Esophagus muscularis mucosa (tissue), 4 donors: Measurements from ENCODE around the gene HTT. TPM values are rescaled to one million over a fixed set of nuclear protein-coding genes. Genes with fewer than 3 reads are reported as not detected.

Experiments used
- DNase-seq: peaks from one replicate; pipeline ENCODE4 v3.0.0-alpha.2; 2017; ENCODE audit errors: extremely low spot score
- H3K27ac ChIP-seq, 4 donors: fragments of 200-600 bp; sonication (generic); replicated peaks in 1 of 4; 1 replicate in 3 of 4; 2 replicates in 1 of 4; pipeline ENCODE4 v1.5.1; 2016 to 2019; ENCODE audit warnings: mild to moderate bottlenecking in 1 of 4
- H3K27me3 ChIP-seq, 4 donors: fragments of 200-600 bp; sonication (generic); one replicate each; pipeline versions ENCODE4 v1.5.1 to v1.6.0; 2016 to 2019
- H3K36me3 ChIP-seq, 4 donors: fragments of 200-600 bp; sonication (generic); one replicate each; pipeline ENCODE4 v1.5.1; 2016 to 2019
- H3K4me1 ChIP-seq, 4 donors: fragments of 200-600 bp; sonication (generic); one replicate each; pipeline ENCODE4 v1.5.1; 2016 to 2019
- H3K4me3 ChIP-seq, 4 donors: fragments of 200-600 bp; sonication (generic); 1 replicate in 2 of 4; 2 replicates in 2 of 4; pipeline ENCODE4 v1.5.1; 2016 to 2019; ENCODE audit warnings: mild to moderate bottlenecking in 4 of 4, moderate library complexity in 1 of 4
- H3K9me3 ChIP-seq, 4 donors: fragments of 200-600 bp; sonication (generic); 1 replicate in 3 of 4; 2 replicates in 1 of 4; pipeline ENCODE4 v1.5.1; 2016 to 2019
- EP300 ChIP-seq: sonication (generic); formaldehyde crosslinking; IDR thresholded peaks from one replicate; pipeline ENCODE4 v1.6.1; 2017; ENCODE audit warnings: antibody characterized with exemption
- POLR2A ChIP-seq: fragments of 450-650 bp; IDR thresholded peaks from one replicate; pipeline ENCODE4 v1.6.1; 2017; ENCODE audit warnings: antibody characterized with exemption, moderate library complexity, mild to moderate bottlenecking, low read depth
- POLR2AphosphoS5 ChIP-seq, 2 donors: sonication (generic); formaldehyde crosslinking; IDR thresholded peaks; one replicate each; pipeline ENCODE4 v1.6.1; 2017; ENCODE audit warnings: antibody characterized with exemption in 2 of 2
- WGBS: methylation state at CpG from one replicate; pipeline ENCODE4 v1.1.5; 2018; 5-methylcytosine and 5-hydroxymethylcytosine counted together
- intact Hi-C: fragments of 100-400 bp; cut with DNase I; formaldehyde crosslinking; loops from one replicate; pipeline ENCODE4 v1.15.1; 2023
- total RNA-seq, 4 donors: library from RNA; depleted of rRNA; stranded (reverse); fragments of >200 nt; gene quantifications; one replicate each; pipeline versions ENCODE4 v1.1.0 to v1.2.1, GENCODE V29; 2016
- TF ChIP-seq, protein P1 (sequence below), 3 experiments: fragments of 200-600 bp in 2 of 3; fragments of 450-650 bp in 1 of 3; sonication (generic) in 2 of 3; IDR thresholded peaks; one replicate each; pipeline ENCODE4 v1.5.1; 2017 to 2019; ENCODE audit warnings: antibody characterized with exemption in 3 of 3, mild to moderate bottlenecking in 2 of 3, moderate library complexity in 1 of 3

HTT gene
- total RNA-seq, 4 donors from 2014 or later, result 30.2 to 65.7 (median 49.3) TPM

DNA sequence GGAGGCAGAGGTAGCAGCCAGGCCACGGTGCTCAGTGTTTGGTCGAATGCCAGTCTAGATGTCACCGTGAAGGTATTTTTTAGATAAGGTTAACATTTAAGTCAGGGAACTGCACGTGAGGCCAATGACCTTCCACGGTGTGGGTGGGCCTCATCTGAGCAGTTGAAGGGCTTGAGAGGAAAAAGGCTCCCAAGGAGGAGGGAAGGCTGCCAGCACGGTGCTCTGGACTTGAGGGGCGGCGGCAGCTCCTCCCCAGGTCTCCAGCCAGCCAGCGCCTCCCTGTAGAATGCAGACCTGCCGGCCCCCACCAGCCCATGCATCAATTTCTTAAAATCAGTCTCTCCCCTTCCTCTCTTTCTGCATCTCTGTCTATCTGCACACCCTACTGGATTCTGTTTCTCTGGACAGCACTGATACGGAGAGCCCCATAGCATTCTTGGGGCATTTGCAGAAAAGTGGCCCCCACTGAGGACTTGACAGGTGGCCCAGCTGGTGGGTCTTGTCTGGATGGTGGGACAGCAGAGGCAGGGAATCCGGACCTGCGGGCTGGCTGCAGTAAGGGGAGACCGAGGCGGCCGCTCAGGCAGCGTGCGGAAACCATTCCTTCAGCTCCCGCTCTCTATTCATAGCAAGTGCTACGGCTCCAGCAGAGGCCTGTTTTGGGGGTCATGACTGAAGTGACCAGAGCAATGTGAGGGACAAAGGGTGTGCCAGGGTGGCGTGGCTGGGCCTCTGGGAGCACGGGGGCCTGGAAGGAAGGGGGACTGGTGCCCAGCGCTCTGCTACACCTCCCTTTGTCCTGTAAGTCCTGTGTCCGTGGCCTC, 210.5 kb downstream of the HTT start:
- no peak for DNase-seq

GRCh38 chr4:3285558-3286334, 211.3 kb downstream of the HTT start:
- 75% methylated on average over 11 of the region's 38 CpGs for WGBS
- H3K4me3 ChIP-seq, result no peak overlapping the region
- TF ChIP-seq EP300 (no peak), POLR2A (no peak), POLR2AphosphoS5 (IDR thresholded peaks at IDR 0.05) (no peak)
- TF ChIP-seq, protein P1, sequence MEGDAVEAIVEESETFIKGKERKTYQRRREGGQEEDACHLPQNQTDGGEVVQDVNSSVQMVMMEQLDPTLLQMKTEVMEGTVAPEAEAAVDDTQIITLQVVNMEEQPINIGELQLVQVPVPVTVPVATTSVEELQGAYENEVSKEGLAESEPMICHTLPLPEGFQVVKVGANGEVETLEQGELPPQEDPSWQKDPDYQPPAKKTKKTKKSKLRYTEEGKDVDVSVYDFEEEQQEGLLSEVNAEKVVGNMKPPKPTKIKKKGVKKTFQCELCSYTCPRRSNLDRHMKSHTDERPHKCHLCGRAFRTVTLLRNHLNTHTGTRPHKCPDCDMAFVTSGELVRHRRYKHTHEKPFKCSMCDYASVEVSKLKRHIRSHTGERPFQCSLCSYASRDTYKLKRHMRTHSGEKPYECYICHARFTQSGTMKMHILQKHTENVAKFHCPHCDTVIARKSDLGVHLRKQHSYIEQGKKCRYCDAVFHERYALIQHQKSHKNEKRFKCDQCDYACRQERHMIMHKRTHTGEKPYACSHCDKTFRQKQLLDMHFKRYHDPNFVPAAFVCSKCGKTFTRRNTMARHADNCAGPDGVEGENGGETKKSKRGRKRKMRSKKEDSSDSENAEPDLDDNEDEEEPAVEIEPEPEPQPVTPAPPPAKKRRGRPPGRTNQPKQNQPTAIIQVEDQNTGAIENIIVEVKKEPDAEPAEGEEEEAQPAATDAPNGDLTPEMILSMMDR (IDR thresholded peaks at IDR 0.05), result no peak
- no peak for DNase-seq
- peaks cover 11 to 35% (median 30%) of the 10 kb centered on the region in 4 donors for H3K4me1 ChIP-seq
- no peaks in the 10 kb centered on the region for H3K36me3 ChIP-seq
- intact Hi-C loops, result no loop called here
- H3K9me3 ChIP-seq, result peaks cover 0 to 4% (median 0%) of the 10 kb centered on the region in 4 donors
- H3K27me3 ChIP-seq, result peaks cover 0 to 31% (median 3%) of the 10 kb centered on the region in 4 donors
- no peak overlapping the region for H3K27ac ChIP-seq

More for the DNA sequence above, 210.5 kb downstream of the HTT start:
- Histone ChIP-seq H3K36me3 (no peaks in the 10 kb centered on the region), H3K4me3 (no peak overlapping the region), H3K27me3 (peaks cover 0 to 31% (median 3%) of the 10 kb centered on the region in 4 donors), H3K4me1 (peaks cover 11 to 30% (median 26%) of the 10 kb centered on the region in 4 donors), H3K9me3 (peaks cover 0 to 4% (median 0%) of the 10 kb centered on the region in 4 donors), H3K27ac (no peak overlapping the region)
- TF ChIP-seq, protein P1 (IDR thresholded peaks at IDR 0.05), result no peak
- no peak for TF ChIP-seq POLR2A
- TF ChIP-seq POLR2AphosphoS5 (IDR thresholded peaks at IDR 0.05), result no peak
- TF ChIP-seq EP300, result no peak
- 86% methylated on average over 21 of the region's 24 CpGs for WGBS
- intact Hi-C loops, result no loop called here

GRCh38 chr4:3286335-3287175, 212.1 kb downstream of the HTT start:
- 79% methylated on average over 17 of the region's 32 CpGs for WGBS
- intact Hi-C loops, result no loop called here
- no peak overlapping the region for H3K4me3 ChIP-seq
- H3K27me3 ChIP-seq, result peaks cover 0 to 31% (median 3%) of the 10 kb centered on the region in 4 donors
- TF ChIP-seq POLR2AphosphoS5 (IDR thresholded peaks at IDR 0.05), result no peak
- no peak for TF ChIP-seq EP300
- TF ChIP-seq, protein P1 (IDR thresholded peaks at IDR 0.05), result no peak
- no peak for TF ChIP-seq POLR2A
- no peak overlapping the region for H3K27ac ChIP-seq
- H3K9me3 ChIP-seq, result peaks cover 0 to 4% (median 0%) of the 10 kb centered on the region in 4 donors
- H3K4me1 ChIP-seq, result peaks cover 18 to 43% (median 38%) of the 10 kb centered on the region in 4 donors
- no peak for DNase-seq
- H3K36me3 ChIP-seq, result no peaks in the 10 kb centered on the region

GRCh38 chr4:3287271-3287971, 212.9 kb downstream of the HTT start:
- H3K27me3 ChIP-seq, result peaks cover 0 to 31% (median 3%) of the 10 kb centered on the region in 4 donors
- WGBS, result 40% methylated on average over 12 of the region's 14 CpGs
- H3K27ac ChIP-seq, result no peak overlapping the region
- intact Hi-C loops, result no loop called here
- no peak overlapping the region for H3K4me3 ChIP-seq
- no peaks in the 10 kb centered on the region for H3K9me3 ChIP-seq
- H3K36me3 ChIP-seq, result no peaks in the 10 kb centered on the region
- TF ChIP-seq EP300, result no peak
- TF ChIP-seq, protein P1 (IDR thresholded peaks at IDR 0.05), result no peak
- TF ChIP-seq POLR2AphosphoS5 (IDR thresholded peaks at IDR 0.05), result no peak
- TF ChIP-seq POLR2A, result no peak
- H3K4me1 ChIP-seq, result peaks cover 22 to 47% (median 43%) of the 10 kb centered on the region in 4 donors
- DNase-seq, result no peak
